Lower leg skin (tissue), 4 donors: ENCODE results near the gene WDHD1. TPM values are rescaled to one million over a fixed set of nuclear protein-coding genes. Genes with fewer than 3 reads are reported as not detected.
"Not testable (repeated sequence)": the region's sequence is repeated elsewhere in the genome, so short reads cannot be mapped to it uniquely, and the experiment has no call there.

ENCODE experiments used
- DNase-seq, 2 donors: peaks; one replicate each; pipeline ENCODE4 v3.0.0-alpha.2; 2019; ENCODE audit warnings: low spot score in 2 of 2
- H3K4me3 ChIP-seq: fragments of 200-600 bp; sonication (generic); 2 replicates; pipeline ENCODE4 v1.5.1; 2017; ENCODE audit warnings: mild to moderate bottlenecking, low read depth; ENCODE audit not compliant: poor library complexity, severe bottlenecking
- POLR2A ChIP-seq, 2 donors: fragments of 450-650 bp; IDR thresholded peaks; one replicate each; pipeline ENCODE4 v1.6.1; 2016 to 2017; ENCODE audit warnings: antibody characterized with exemption in 2 of 2, mild to moderate bottlenecking in 1 of 2, moderate library complexity in 1 of 2
- WGBS, 2 donors: methylation state at CpG; one replicate each; pipeline ENCODE4 v1.1.5; 2018; 5-methylcytosine and 5-hydroxymethylcytosine counted together
- intact Hi-C: fragments of 100-400 bp; cut with DNase I; formaldehyde crosslinking; loops from one replicate; pipeline ENCODE4 v1.15.0; 2023; ENCODE audit warnings: low total_unique reads
- total RNA-seq, 4 donors: library from RNA; depleted of rRNA; stranded (reverse); fragments of >200 nt; gene quantifications; one replicate each; pipeline ENCODE4 v1.1.0, GENCODE V29; 2016
- TF ChIP-seq, protein P1 (sequence below), 3 donors: fragments of 450-650 bp; IDR thresholded peaks; one replicate each; pipeline ENCODE4 v1.5.1; 2016; ENCODE audit warnings: antibody characterized with exemption in 3 of 3, mild to moderate bottlenecking in 3 of 3, moderate library complexity in 2 of 3

WDHD1 gene
- total RNA-seq, 4 donors from 2014 or later: 1.1 to 3.8 (median 2.3) TPM

DNA sequence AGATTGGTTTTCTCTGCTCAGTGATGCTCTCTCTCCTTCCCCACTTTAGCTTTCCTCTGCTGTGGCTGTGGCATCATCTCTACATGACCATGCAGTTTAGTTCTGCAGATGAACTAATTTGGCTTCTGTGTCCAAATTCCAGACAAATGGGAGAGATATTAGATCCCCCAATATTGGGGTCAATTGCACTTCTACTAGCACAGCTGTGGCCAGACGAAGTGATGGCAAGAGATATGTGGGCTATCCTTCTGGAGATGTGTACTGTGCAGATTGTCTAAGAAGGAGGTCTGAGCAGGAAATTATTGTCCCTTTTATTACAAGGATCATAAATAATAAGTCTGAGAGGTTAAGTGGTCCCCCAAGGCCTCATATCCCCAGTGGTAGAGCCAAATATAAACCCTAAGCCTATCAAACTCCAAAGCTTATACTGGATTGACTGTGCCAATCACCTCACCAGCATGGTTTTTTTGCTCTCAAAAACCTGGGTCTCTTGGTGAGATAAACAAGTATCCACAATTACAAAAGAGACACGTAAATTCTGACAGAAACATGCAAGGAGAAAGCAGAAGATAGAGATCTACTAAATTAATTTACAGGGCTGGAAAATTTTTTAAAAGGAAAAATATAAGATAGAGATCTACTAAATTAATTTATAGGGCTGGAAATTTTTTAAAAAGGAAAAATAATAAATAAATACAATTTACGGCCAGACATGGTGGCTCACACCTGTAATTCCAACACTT is 95.1 kb downstream of the WDHD1 start:
- WGBS, 2 donors: 93 to 94% methylated on average over 3 of the region's 3 CpGs
- TF ChIP-seq, protein P1, sequence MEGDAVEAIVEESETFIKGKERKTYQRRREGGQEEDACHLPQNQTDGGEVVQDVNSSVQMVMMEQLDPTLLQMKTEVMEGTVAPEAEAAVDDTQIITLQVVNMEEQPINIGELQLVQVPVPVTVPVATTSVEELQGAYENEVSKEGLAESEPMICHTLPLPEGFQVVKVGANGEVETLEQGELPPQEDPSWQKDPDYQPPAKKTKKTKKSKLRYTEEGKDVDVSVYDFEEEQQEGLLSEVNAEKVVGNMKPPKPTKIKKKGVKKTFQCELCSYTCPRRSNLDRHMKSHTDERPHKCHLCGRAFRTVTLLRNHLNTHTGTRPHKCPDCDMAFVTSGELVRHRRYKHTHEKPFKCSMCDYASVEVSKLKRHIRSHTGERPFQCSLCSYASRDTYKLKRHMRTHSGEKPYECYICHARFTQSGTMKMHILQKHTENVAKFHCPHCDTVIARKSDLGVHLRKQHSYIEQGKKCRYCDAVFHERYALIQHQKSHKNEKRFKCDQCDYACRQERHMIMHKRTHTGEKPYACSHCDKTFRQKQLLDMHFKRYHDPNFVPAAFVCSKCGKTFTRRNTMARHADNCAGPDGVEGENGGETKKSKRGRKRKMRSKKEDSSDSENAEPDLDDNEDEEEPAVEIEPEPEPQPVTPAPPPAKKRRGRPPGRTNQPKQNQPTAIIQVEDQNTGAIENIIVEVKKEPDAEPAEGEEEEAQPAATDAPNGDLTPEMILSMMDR (IDR thresholded peaks at IDR 0.05): no peak
- TF ChIP-seq POLR2A (IDR thresholded peaks at IDR 0.05): no peak
- intact Hi-C loops: no loop called here
- no peak for DNase-seq
- H3K4me3 ChIP-seq: no peak overlapping the region

DNA sequence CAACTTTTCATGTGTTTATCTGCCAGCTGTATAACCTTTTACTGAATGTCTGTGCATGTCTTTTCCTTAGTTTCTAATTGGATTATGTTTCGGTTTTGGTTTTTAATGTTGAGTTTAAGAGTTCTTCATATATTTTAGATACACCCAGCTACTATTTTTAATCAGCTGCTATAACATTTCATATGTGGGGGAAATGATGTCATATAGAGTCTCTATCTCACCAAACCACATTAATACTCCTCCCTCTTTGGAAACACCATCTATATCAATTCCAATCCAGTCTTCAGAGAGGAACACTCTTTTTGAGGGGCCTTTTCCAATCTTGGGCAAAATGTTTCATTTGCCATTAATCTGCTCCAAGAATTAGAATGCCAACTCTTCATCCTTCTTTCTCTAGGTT is 95.8 kb downstream of the WDHD1 start:
- H3K4me3 ChIP-seq: no peak overlapping the region
- intact Hi-C loops: no loop called here
- WGBS, 2 donors: 91 to 94% methylated on average over 1 of the region's 1 CpG
- no peak for DNase-seq
- no peak for TF ChIP-seq POLR2A (IDR thresholded peaks at IDR 0.05)
- TF ChIP-seq, protein P1 (IDR thresholded peaks at IDR 0.05): no peak

DNA sequence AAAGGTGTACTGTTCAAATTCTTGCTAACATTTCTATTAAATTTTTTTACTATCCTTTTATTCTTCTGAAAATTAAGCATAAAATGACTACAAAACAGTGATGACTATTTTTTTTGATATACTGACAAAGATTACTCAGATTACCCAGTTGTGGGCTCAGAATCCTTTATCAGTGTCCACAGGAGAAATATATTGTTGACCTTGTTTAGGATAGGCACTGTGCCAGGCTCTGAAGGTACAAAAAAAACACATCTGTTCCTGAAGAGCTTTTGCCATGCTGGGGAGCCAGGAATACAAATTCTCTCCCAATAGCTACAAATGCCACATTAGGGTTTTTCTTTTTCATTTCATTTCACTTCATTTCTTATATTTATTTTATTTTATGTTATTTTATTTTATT is 97.3 kb downstream of the WDHD1 start:
- DNase-seq: no peak
- intact Hi-C loops: no loop called here
- H3K4me3 ChIP-seq: no peak overlapping the region
- no peak for TF ChIP-seq POLR2A (IDR thresholded peaks at IDR 0.05)
- TF ChIP-seq, protein P1 (IDR thresholded peaks at IDR 0.05): no peak

DNA sequence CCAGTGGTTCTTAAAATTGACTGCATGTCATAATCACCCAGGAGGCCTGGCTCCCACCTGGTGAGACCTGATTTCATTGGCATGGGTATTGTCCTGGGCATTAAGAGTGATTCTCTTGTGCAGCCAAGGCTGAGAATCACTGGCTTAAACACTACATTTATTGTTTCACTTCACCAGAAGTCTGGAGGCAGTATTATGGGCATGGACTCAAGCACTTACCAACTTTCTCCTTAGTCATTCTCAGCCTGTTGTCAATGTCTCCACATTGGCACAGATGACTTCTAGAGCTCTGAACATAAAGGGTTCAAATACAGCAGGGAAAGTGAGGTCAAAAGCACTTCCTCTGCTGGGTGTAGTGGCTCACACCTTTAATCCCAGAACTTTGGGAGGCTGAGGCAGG is 98.7 kb downstream of the WDHD1 start:
- DNase-seq: no peak
- intact Hi-C loops: no loop called here
- TF ChIP-seq, protein P1 (IDR thresholded peaks at IDR 0.05): no peak
- TF ChIP-seq POLR2A (IDR thresholded peaks at IDR 0.05): no peak
- H3K4me3 ChIP-seq: no peak overlapping the region

DNA sequence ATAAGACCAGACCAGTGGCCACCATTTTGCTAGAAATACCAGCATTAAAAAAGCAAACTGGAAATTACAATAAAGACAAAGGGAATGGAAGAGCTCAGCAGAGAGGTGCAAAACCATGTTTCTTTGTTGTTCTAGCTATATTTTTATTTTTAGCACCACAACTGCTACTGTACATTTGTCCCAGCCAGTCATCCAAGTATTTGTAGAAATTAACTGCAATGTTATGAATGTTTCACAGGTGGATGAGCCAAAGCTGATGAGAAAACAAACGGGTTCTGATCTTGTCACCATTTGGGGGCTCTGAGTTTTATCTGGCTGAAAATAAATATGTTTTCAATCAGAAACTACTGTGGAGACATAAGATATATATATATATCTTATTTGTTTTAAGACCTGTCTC is 99.3 kb downstream of the WDHD1 start:
- WGBS, 2 donors: 64 to 81% methylated on average over 1 of the region's 1 CpG
- H3K4me3 ChIP-seq: no peak overlapping the region
- no peak for DNase-seq
- TF ChIP-seq, protein P1 (IDR thresholded peaks at IDR 0.05): no peak
- no peak for TF ChIP-seq POLR2A (IDR thresholded peaks at IDR 0.05)
- intact Hi-C loops: no loop called here

DNA sequence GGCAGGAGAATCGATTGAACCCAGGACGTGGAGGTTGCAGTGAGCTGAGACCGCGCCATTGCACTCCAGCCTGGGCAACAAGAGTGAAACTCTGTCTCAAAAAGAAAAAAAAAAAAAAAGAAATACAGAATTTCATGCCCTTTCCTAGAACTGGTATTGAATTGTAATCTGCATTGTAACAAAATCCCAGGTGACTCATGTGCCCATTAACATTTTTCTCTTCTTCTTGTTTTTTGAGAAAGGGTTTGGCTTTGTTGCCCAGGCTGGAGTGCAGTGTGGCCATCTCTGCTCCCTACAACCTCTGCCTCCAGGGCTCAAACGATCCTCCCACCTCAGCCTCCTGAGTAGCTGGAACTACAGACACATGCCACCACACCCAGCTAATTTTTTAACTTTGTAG is 100.3 kb downstream of the WDHD1 start:
- WGBS, 2 donors: 92 to 93% methylated on average over 5 of the region's 5 CpGs
- intact Hi-C loops, DNase-seq, H3K4me3 ChIP-seq: not testable (repeated sequence)
